ENCODE data around the gene APOC4.
A peak's percentile ranks its signal among the peaks of the same experiment; 100 is the strongest.

The APOC4 gene

GRCh38 chr19:44931541-44931940, 10.5 kb upstream of the APOC4 start:
- Histone ChIP-seq H3K4me3 (ENCODE audit: low read depth, low read length) (no peak overlapping the region), H3K27ac (ENCODE audit: extremely low read depth, low read depth, low read length) (no peak overlapping the region), H3K9me3 (ENCODE audit: control insufficient read depth, insufficient read depth, low read depth, low read length) (no peaks in the 10 kb centered on the region), H3K4me1 (ENCODE audit: control insufficient read depth, insufficient read depth, low read length) (no peaks in the 10 kb centered on the region; the same call in 1 of the 2 replicates), H3K36me3 (ENCODE audit: control insufficient read depth in 2 of 2, insufficient read depth in 1 of 2, low read length in 2 of 2) (no peaks in the 10 kb centered on the region)
- CTCF ChIA-PET: interaction anchor here (0.6 to 1.0 kb wide), 3 partner anchors 28 to 770 kb away, joined by 3 to 4 read pairs (median 3); no protein-coding TSS in a partner anchor
- POLR2A ChIA-PET: no interaction called here
- TF ChIP-seq ZNF768 (tag by site-specific recombination; IDR thresholded peaks at IDR 0.05): peak; percentile 64
- no peak for TF ChIP-seq ZBTB21 (tag by site-specific recombination; IDR thresholded peaks at IDR 0.05)

DNA sequence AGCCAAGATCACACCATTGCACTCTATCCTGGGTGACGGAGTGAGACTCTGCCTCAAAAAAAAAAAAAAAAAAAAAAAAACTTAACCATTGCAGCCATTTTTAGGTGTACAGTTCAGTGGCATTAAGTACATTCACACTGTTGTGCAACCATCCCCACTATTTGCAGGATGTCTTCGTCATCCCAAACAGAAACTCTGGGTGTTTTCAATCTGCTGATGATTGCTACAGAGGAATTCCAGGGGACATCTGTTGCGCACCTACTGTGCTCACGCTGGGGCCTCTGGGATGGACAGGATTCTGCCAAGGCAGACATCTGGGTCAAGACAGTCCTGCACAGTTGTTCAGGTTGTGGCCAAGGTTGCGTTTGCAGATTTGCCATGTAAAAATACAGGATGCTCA, 2.4 kb upstream of the APOC4 start:
- no peak for TF ChIP-seq ZSCAN5A (tag by site-specific recombination; IDR thresholded peaks at IDR 0.05)
- TF ChIP-seq, protein P1, sequence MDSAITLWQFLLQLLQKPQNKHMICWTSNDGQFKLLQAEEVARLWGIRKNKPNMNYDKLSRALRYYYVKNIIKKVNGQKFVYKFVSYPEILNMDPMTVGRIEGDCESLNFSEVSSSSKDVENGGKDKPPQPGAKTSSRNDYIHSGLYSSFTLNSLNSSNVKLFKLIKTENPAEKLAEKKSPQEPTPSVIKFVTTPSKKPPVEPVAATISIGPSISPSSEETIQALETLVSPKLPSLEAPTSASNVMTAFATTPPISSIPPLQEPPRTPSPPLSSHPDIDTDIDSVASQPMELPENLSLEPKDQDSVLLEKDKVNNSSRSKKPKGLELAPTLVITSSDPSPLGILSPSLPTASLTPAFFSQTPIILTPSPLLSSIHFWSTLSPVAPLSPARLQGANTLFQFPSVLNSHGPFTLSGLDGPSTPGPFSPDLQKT (IDR thresholded peaks at IDR 0.05; ENCODE audit: borderline replicate concordance, low read depth, low read length): no peak
- no peak for TF ChIP-seq ZBTB8A (tag by site-specific recombination; IDR thresholded peaks at IDR 0.05)
- Histone ChIP-seq H3K27ac (ENCODE audit: extremely low read depth, low read depth, low read length) (no peak overlapping the region), H3K4me3 (ENCODE audit: low read depth, low read length) (no peak overlapping the region), H3K9me3 (ENCODE audit: control insufficient read depth, insufficient read depth, low read depth, low read length) (no peaks in the 10 kb centered on the region), H3K4me1 (ENCODE audit: control insufficient read depth, insufficient read depth, low read length) (no peaks in the 10 kb centered on the region), H3K36me3 (ENCODE audit: control insufficient read depth in 2 of 2, insufficient read depth in 1 of 2, low read length in 2 of 2) (no peaks in the 10 kb centered on the region)
- POLR2A ChIA-PET: no interaction called here
- CTCF ChIA-PET: interaction anchor here (1.2 kb wide), 1 partner anchor 12 kb away, joined by 4 read pairs; no protein-coding TSS in a partner anchor

DNA sequence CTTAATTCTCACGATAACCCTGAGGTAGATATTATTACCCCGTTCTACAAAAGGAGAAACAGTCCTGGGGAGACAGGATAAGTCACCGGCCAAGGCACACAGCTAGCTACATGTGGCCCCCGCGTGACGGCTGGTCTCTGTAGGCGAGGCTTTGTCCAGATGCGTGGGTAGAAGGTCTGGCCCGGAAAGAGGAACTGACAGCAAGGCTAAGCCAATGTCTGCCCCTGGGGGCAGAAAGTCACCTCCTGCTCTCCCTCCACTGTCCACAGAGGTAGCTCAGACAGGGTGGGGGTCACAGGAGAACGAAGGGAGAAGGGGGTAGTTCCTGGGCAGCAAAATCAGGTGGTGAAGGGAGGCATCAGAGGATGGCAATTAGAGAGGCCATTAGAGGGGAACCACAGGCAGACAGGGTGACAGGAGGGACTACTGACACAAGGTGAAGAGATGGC, 1.8 kb downstream of the APOC4 start:
- no peaks in the 10 kb centered on the region for H3K36me3 ChIP-seq (ENCODE audit: control insufficient read depth in 2 of 2, insufficient read depth in 1 of 2, low read length in 2 of 2)
- ChIA-PET CTCF (interaction anchor here (0.7 kb wide), 2 partner anchors 41 to 1347 kb away, joined by 3 to 4 read pairs; no protein-coding TSS in a partner anchor), POLR2A (no interaction called here)
- H3K27ac ChIP-seq (ENCODE audit: extremely low read depth, low read depth, low read length): no peak overlapping the region
- H3K9me3 ChIP-seq (ENCODE audit: control insufficient read depth, insufficient read depth, low read depth, low read length): no peaks in the 10 kb centered on the region
- H3K4me1 ChIP-seq (ENCODE audit: control insufficient read depth, insufficient read depth, low read length): no peaks in the 10 kb centered on the region
- H3K4me3 ChIP-seq (ENCODE audit: low read depth, low read length): no peak overlapping the region
- TF ChIP-seq EGR2 (tag by site-specific recombination; IDR thresholded peaks at IDR 0.05; ENCODE audit: low read depth) (peak; percentile 53), YY1 (tag by site-specific recombination; IDR thresholded peaks at IDR 0.05) (no peak), ZFP37 (tag by site-specific recombination; IDR thresholded peaks at IDR 0.05) (no peak), ZNF510 (tag by site-specific recombination; IDR thresholded peaks at IDR 0.05; ENCODE audit: insufficient replicate concordance) (no peak), TRIM28 (IDR thresholded peaks at IDR 0.05; ENCODE audit: borderline replicate concordance, low read length) (no peak), ZFHX2 (tag by site-specific recombination; conservative IDR thresholded peaks at IDR 0.05) (0 out of 2 replicates have a peak, but pooled peaks have one; percentile 36), ZNF585B (tag by site-specific recombination; IDR thresholded peaks at IDR 0.05) (no peak), ZNF626 (tag by site-specific recombination; IDR thresholded peaks at IDR 0.05) (no peak)
- TF ChIP-seq, protein P2, sequence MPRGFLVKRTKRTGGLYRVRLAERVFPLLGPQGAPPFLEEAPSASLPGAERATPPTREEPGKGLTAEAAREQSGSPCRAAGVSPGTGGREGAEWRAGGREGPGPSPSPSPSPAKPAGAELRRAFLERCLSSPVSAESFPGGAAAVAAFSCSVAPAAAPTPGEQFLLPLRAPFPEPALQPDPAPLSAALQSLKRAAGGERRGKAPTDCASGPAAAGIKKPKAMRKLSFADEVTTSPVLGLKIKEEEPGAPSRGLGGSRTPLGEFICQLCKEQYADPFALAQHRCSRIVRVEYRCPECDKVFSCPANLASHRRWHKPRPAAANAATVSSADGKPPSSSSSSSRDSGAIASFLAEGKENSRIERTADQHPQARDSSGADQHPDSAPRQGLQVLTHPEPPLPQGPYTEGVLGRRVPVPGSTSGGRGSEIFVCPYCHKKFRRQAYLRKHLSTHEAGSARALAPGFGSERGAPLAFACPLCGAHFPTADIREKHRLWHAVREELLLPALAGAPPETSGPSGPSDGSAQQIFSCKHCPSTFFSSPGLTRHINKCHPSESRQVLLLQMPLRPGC (tag by site-specific recombination; IDR thresholded peaks at IDR 0.05): no peak
- TF ChIP-seq, protein P3, sequence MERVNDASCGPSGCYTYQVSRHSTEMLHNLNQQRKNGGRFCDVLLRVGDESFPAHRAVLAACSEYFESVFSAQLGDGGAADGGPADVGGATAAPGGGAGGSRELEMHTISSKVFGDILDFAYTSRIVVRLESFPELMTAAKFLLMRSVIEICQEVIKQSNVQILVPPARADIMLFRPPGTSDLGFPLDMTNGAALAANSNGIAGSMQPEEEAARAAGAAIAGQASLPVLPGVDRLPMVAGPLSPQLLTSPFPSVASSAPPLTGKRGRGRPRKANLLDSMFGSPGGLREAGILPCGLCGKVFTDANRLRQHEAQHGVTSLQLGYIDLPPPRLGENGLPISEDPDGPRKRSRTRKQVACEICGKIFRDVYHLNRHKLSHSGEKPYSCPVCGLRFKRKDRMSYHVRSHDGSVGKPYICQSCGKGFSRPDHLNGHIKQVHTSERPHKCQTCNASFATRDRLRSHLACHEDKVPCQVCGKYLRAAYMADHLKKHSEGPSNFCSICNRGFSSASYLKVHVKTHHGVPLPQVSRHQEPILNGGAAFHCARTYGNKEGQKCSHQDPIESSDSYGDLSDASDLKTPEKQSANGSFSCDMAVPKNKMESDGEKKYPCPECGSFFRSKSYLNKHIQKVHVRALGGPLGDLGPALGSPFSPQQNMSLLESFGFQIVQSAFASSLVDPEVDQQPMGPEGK (tag by site-specific recombination; IDR thresholded peaks at IDR 0.05): 0 out of 2 replicates have a peak, but pooled peaks have one; percentile 2
